Measurements from ENCODE around the gene TBCD. TPM values are rescaled to one million over a fixed set of nuclear protein-coding genes. Genes with fewer than 3 reads are reported as not detected.

TBCD gene
- total RNA-seq, 1 experiment from 2014 or later = 129 TPM

DNA sequence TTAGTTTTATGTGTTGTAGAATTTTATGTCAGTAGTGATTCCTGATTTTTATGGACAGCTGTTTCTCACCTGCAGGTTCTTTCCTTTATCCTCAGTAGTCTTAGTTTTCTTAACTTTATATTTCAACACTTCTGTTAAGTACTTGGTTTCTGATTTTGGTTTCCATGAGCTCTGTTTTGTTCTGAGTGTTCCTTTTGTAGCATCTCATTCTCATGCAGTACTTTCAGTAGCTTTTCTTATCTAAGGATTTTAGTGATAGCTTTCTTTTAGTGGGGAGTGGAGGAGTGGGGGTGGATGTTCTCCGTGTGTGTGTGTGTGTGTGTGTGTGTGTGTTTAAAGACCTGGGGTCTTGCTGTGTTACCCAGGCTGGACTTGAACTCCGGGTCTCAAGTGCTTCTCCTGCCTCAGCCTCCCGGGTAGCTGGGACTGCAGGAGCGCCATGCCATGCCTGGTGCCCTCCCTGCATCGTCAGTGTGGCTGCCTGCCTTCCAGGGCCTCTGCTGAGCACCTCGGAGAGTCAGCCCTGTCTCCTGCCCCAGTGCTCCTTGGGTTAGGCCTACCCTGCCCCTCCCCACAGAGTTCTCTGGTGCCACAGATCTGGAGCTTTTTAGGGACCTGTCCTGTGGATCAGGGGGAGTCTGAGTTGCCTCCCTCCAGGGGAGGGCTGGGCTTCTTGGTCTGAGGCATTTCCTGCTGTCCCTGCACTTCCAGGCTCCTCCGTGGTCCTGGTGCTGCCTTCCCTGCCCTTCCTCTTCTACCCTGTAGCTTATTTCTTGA is 92.2 kb downstream of the TBCD start:
- H3K4me3 Mint-ChIP-seq = no peak overlapping the region
- Histone ChIP-seq H3K4ac (ENCODE audit: low read depth, low read length) (no peak overlapping the region), H3K79me1 (ENCODE audit: insufficient read depth, low read depth, low read length, poor library complexity, severe bottlenecking) (no peaks in the 10 kb centered on the region), H3K14ac (ENCODE audit: insufficient read depth, low read length) (0 out of 2 replicates have a peak overlapping the region, but pooled peaks have one; percentile 37), H4K91ac (ENCODE audit: insufficient read length, low read depth, low read length) (no peak overlapping the region), H3K23me2 (ENCODE audit: insufficient read length, low read depth, low read length, poor library complexity, severe bottlenecking) (no peaks in the 10 kb centered on the region), H2BK15ac (ENCODE audit: low read depth, low read length) (no peak overlapping the region), H3K23ac (ENCODE audit: insufficient read length, low read depth, low read length) (no peak overlapping the region), H3K4me2 (ENCODE audit: insufficient read depth, insufficient read length, low read length) (no peak overlapping the region), H2BK12ac (ENCODE audit: insufficient read length, low read depth, low read length) (no peak overlapping the region), H2AK5ac (ENCODE audit: insufficient read length, low read length) (no peak overlapping the region), H3K4me1 (ENCODE audit: insufficient read depth, low read length) (0 out of 2 replicates have a peak, but pooled peaks cover 1% of the 10 kb centered on the region), H2BK20ac (ENCODE audit: low read depth, low read length, poor library complexity, severe bottlenecking) (no peak overlapping the region), H3K27ac (ENCODE audit: insufficient read length, low read depth, low read length) (no peak overlapping the region), H4K20me1 (ENCODE audit: control insufficient read depth, insufficient read depth, insufficient read length) (no peaks in the 10 kb centered on the region), H3K27me3 (ENCODE audit: insufficient read depth, low read length) (no peaks in the 10 kb centered on the region), H2BK5ac (ENCODE audit: insufficient read length, low read length) (no peak overlapping the region), H2AFZ (ENCODE audit: low read length) (no peak overlapping the region), H3K9ac (ENCODE audit: extremely low read depth, insufficient read length, low read length) (no peak overlapping the region), H3K9me3 (ENCODE audit: control insufficient read depth, low read depth, low read length) (no peaks in the 10 kb centered on the region), H4K5ac (ENCODE audit: insufficient read length, low read depth, low read length) (no peak overlapping the region), H3K56ac (ENCODE audit: insufficient read length, low read depth, low read length) (no peak overlapping the region), H4K8ac (replicated peaks; ENCODE audit: insufficient read length, low read depth, low read length) (no peak overlapping the region), H3T11ph (ENCODE audit: low read length) (no peak overlapping the region), H2BK120ac (ENCODE audit: low read depth, low read length, poor library complexity, severe bottlenecking) (no peak overlapping the region), H3K18ac (ENCODE audit: insufficient read length, low read depth, low read length) (no peak overlapping the region), H3K79me2 (ENCODE audit: insufficient read depth, low read length) (no peaks in the 10 kb centered on the region)
- H3K36me3 Mint-ChIP-seq (ENCODE audit: insufficient read depth in 1 of 3, low read depth in 3 of 3) = peaks cover 7 to 24% (median 22%) of the 10 kb centered on the region in 3 experiments
- H3K9me3 Mint-ChIP-seq = peaks cover 0 to 2% of the 10 kb centered on the region in 2 experiments; a peak in 2 of 5 replicates
- no CpG with 5 or more reads among the region's 7 CpGs for WGBS (ENCODE audit: extremely low coverage, insufficient read length, low lambda C conversion rate)
- TF ChIP-seq CTCF (conservative IDR thresholded peaks at IDR 0.05) = no peak
- peaks cover 21 to 25% of the 10 kb centered on the region in 2 experiments for H3K4me1 Mint-ChIP-seq
- no peak for DNase-seq
- no peaks in the 10 kb centered on the region for H3K27me3 Mint-ChIP-seq (ENCODE audit: low read depth)
- peak overlapping the region; percentile 34 to 88 (median 66); a peak in 4 of 7 replicates for H3K27ac Mint-ChIP-seq
